Hepatocyte (in vitro differentiated cells): ENCODE results near the gene RESF1. TPM values are rescaled to one million over a fixed set of nuclear protein-coding genes. Genes with fewer than 3 reads are reported as not detected.

ENCODE experiments used
- DNase-seq: peaks from one replicate; pipeline ENCODE4 v3.0.0-alpha.2; 2016; ENCODE audit warnings: low spot score
- H2AFZ ChIP-seq: fragments of 200-600 bp; sonication (generic); 2 replicates; pipeline ENCODE4 v1.6.0; 2016; ENCODE audit warnings: antibody characterized with exemption, mild to moderate bottlenecking
- H3K27ac ChIP-seq: fragments of 200-600 bp; sonication (generic); 2 replicates; pipeline ENCODE4 v1.5.1; 2016; ENCODE audit warnings: mild to moderate bottlenecking
- H3K27me3 ChIP-seq: fragments of 200-600 bp; sonication (generic); 2 replicates; pipeline ENCODE4 v1.6.1; 2016
- H3K36me3 ChIP-seq: fragments of 200-600 bp; sonication (generic); replicated peaks from 2 replicates; pipeline ENCODE4 v1.5.1; 2016; ENCODE audit warnings: low read depth; ENCODE audit not compliant: insufficient read depth
- H3K4me1 ChIP-seq: fragments of 200-600 bp; sonication (generic); 2 replicates; pipeline ENCODE4 v1.5.1; 2016; ENCODE audit warnings: mild to moderate bottlenecking, moderate library complexity; ENCODE audit not compliant: insufficient read depth
- H3K4me2 ChIP-seq: fragments of 200-600 bp; sonication (generic); 2 replicates; pipeline ENCODE4 v1.6.0; 2016
- H3K4me3 ChIP-seq: fragments of 200-600 bp; sonication (generic); 2 replicates; pipeline ENCODE4 v1.5.1; 2016; ENCODE audit warnings: mild to moderate bottlenecking
- H3K79me2 ChIP-seq: fragments of 200-600 bp; sonication (generic); 2 replicates; pipeline ENCODE4 v1.6.0; 2017; ENCODE audit warnings: mild to moderate bottlenecking
- H3K9me2 ChIP-seq: fragments of 200-600 bp; sonication (generic); replicated peaks from 2 replicates; pipeline ENCODE4 v1.6.0; 2017; ENCODE audit warnings: mild to moderate bottlenecking; ENCODE audit not compliant: insufficient read depth
- H3K9me3 ChIP-seq: fragments of 200-600 bp; sonication (generic); 2 replicates; pipeline ENCODE4 v1.5.1; 2016; ENCODE audit warnings: low read depth, mild to moderate bottlenecking
- H4K20me1 ChIP-seq: fragments of 200-600 bp; sonication (generic); 2 replicates; pipeline ENCODE4 v1.6.0; 2016; ENCODE audit warnings: mild to moderate bottlenecking; ENCODE audit not compliant: insufficient read depth, poor library complexity, severe bottlenecking
- EZH2 ChIP-seq: fragments of 200-600 bp; sonication (generic); IDR thresholded peaks from 2 replicates; pipeline ENCODE4 v1.6.1; 2016; ENCODE audit warnings: antibody characterized with exemption, mild to moderate bottlenecking, borderline replicate concordance
- EZH2phosphoT487 ChIP-seq: fragments of 200-600 bp; sonication (generic); IDR thresholded peaks from one replicate; pipeline ENCODE4 v1.6.1; 2018; ENCODE audit warnings: antibody characterized with exemption, mild to moderate bottlenecking, low read depth, moderate library complexity; ENCODE audit not compliant: unreplicated experiment, severe bottlenecking
- WGBS: methylation state at CpG from one replicate; pipeline ENCODE4 v1.1.6; 2016; ENCODE audit warnings: low lambda C conversion rate; ENCODE audit errors: missing lambda C conversion rate; 5-methylcytosine and 5-hydroxymethylcytosine counted together
- polyA plus RNA-seq: library from polyadenylated mRNA; unstranded; fragments of >200 nt; fragmentation: Nextera tagmentation; extraction: Ambion mirVana; gene quantifications from 2 replicates; pipeline ENCODE4 v1.2.1, GENCODE V29; 2016
- total RNA-seq: library from RNA; depleted of rRNA; stranded (reverse); fragments of >200 nt; gene quantifications from 2 replicates; pipeline ENCODE4 v1.2.3, GENCODE V29; 2014
- TF ChIP-seq, protein P1 (sequence below): fragments of 200-600 bp; sonication (generic); IDR thresholded peaks from 2 replicates; pipeline ENCODE4 v1.5.1; 2016; ENCODE audit warnings: antibody characterized with exemption, mild to moderate bottlenecking; ENCODE audit not compliant: poor library complexity

The RESF1 gene
- total and polyA plus RNA-seq, 2 experiments from 2014 or later = 28.8 to 63.8 TPM

DNA sequence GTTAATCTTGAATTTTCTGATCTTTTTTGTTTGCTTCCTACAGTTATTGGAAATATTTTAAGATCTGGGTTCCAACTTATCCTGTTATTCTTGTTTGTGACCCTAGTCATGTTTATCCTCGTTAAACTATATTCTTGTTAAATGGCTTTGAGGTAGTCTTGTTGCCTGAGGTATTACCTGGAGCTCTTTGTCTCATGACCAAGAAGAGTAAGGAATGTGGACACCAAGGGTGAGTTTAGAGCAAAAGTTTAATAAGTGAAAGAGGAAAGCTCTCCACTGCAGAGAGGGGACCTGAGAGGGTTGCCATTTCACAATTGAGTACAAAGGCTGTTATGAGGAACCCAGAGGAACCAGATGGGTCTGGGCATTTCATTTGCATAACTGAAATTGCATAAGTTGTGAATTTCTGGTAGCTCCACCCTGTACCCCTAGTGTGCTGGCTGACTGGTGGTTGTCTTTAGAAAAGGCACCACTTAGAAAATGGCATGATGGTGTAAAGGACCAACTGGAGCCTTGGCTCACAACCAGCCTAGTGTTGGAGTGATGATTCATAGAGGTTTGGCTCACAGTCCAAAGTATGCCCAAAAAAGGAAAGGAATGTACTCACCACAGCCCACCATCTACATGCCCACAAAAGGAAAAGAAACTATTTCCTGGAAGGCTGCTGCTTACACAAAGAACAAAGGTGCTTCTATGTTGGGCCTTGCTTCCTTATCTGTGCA is 36.7 kb upstream of the RESF1 start:
- no peak for DNase-seq
- TF ChIP-seq EZH2 (no peak), EZH2phosphoT487 (no peak)
- TF ChIP-seq, protein P1, sequence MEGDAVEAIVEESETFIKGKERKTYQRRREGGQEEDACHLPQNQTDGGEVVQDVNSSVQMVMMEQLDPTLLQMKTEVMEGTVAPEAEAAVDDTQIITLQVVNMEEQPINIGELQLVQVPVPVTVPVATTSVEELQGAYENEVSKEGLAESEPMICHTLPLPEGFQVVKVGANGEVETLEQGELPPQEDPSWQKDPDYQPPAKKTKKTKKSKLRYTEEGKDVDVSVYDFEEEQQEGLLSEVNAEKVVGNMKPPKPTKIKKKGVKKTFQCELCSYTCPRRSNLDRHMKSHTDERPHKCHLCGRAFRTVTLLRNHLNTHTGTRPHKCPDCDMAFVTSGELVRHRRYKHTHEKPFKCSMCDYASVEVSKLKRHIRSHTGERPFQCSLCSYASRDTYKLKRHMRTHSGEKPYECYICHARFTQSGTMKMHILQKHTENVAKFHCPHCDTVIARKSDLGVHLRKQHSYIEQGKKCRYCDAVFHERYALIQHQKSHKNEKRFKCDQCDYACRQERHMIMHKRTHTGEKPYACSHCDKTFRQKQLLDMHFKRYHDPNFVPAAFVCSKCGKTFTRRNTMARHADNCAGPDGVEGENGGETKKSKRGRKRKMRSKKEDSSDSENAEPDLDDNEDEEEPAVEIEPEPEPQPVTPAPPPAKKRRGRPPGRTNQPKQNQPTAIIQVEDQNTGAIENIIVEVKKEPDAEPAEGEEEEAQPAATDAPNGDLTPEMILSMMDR = no peak
- Histone ChIP-seq H4K20me1 (no peaks in the 10 kb centered on the region), H2AFZ (no peak overlapping the region), H3K27me3 (no peaks in the 10 kb centered on the region), H3K4me3 (no peak overlapping the region), H3K4me1 (no peaks in the 10 kb centered on the region), H3K9me3 (peaks cover 7% of the 10 kb centered on the region), H3K36me3 (no peaks in the 10 kb centered on the region), H3K27ac (no peak overlapping the region), H3K4me2 (no peak overlapping the region), H3K9me2 (no peaks in the 10 kb centered on the region), H3K79me2 (no peaks in the 10 kb centered on the region)
- 93% methylated on average over 1 of the region's 1 CpG for WGBS

DNA sequence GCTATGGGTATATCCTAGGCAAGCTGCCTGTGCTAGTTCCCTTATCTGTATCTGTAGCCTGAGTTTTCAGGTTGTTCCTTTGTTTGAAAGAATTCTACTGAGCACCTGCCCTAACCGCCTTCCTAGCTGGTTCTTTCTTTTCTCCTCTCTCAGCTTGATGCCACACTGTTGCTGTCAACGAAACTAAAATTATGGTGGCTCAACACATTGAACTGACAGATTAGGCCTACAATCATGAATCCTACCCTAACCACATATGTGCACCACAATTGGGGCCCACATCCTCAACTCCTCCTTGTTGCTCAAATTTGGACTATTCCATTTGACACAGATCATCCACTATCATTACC is 36.2 kb upstream of the RESF1 start:
- no peaks in the 10 kb centered on the region for H3K79me2 ChIP-seq
- H3K9me2 ChIP-seq = no peaks in the 10 kb centered on the region
- no peak overlapping the region for H3K4me2 ChIP-seq
- H3K9me3 ChIP-seq = peaks cover 7% of the 10 kb centered on the region
- H3K4me3 ChIP-seq = no peak overlapping the region
- no peaks in the 10 kb centered on the region for H3K27me3 ChIP-seq
- H3K27ac ChIP-seq = no peak overlapping the region
- H2AFZ ChIP-seq = no peak overlapping the region
- no peaks in the 10 kb centered on the region for H3K4me1 ChIP-seq
- DNase-seq = no peak
- WGBS = 92% methylated on average over 2 of the region's 2 CpGs
- H4K20me1 ChIP-seq = no peaks in the 10 kb centered on the region
- TF ChIP-seq, protein P1 = no peak
- H3K36me3 ChIP-seq = no peaks in the 10 kb centered on the region

DNA sequence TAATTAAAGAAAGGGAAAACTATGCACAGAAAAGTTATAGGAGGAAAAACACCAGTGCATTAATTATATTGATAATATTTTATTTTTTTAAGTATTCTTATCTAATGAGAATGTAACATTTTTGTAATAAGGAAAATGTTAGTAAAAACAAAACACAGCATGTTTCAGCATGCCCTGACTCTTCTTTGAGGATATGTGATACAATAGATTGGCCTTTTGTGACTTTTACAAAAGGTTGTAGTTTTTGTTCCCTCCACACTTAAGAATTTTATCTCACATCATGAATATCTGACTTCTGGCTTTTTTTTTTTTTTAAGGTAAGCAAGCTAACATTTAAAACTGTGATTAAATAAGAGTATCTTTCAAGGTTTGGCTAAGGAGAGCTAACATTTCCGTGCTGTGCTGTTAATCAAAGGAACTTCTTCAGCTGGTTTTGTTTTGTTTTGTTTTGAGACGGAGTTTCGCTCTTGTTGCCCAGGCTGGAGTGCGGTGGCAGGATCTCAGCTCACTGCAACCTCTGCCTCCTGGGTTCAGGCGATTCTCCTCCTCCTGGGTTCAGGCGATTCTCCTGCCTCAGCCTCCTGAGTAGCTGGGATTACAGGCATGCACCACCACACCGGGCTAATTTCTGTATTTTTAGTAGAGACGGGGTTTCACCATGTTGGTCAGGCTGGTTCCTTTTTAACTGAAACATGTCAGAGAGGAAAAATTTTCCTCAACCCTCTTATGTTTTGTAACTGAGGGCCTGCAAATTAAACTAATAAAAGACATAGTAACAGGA is 30.8 kb upstream of the RESF1 start:
- TF ChIP-seq EZH2phosphoT487 = no peak
- TF ChIP-seq EZH2 = no peak
- TF ChIP-seq, protein P1 = no peak
- Histone ChIP-seq H3K9me2 (no peaks in the 10 kb centered on the region), H2AFZ (no peak overlapping the region), H3K4me3 (no peak overlapping the region), H4K20me1 (no peaks in the 10 kb centered on the region), H3K4me2 (no peak overlapping the region), H3K4me1 (peaks cover 6% of the 10 kb centered on the region), H3K27ac (no peak overlapping the region), H3K79me2 (no peaks in the 10 kb centered on the region), H3K27me3 (no peaks in the 10 kb centered on the region), H3K9me3 (peaks cover under 1% of the 10 kb centered on the region), H3K36me3 (no peaks in the 10 kb centered on the region)
- WGBS = 94% methylated on average over 8 of the region's 8 CpGs
- no peak for DNase-seq
